H1 (cell line): ENCODE measurements around the gene VSIG10L. TPM values are rescaled to one million over a fixed set of nuclear protein-coding genes. Genes with fewer than 3 reads are reported as not detected.

Experiments used
- CTCF ChIA-PET: fragments of 300-600 bp; sonication (Branson Sonifier 250); formaldehyde crosslinking; loops from one replicate; lab custom pipeline; 2021; ENCODE audit not compliant: partially characterized antibody; lab: Charles Lee
- POLR2A ChIA-PET: fragments of 300-600 bp; sonication (Branson Sonifier 250); formaldehyde crosslinking; loops from one replicate; lab custom pipeline; 2021; ENCODE audit warnings: inconsistent platforms; ENCODE audit not compliant: partially characterized antibody; lab: Charles Lee
- DNase-seq, 2 experiments: peaks; one replicate each; pipeline versions ENCODE4 v3.0.0 to v3.0.0-alpha.2; 2010 to 2022; ENCODE audit warnings: low spot score in 2 of 2, low read depth in 1 of 2, mixed read lengths in 1 of 2
- FAIRE-seq: peaks from 2 replicates; lab custom pipeline; 2011; peaks lifted over from hg19 to GRCh38; lab: Jason Lieb, UNC
- H2AFZ ChIP-seq: 2 replicates; pipeline ENCODE4 v1.8.1; 2012; ENCODE audit warnings: low read length, inconsistent platforms
- H2AK5ac ChIP-seq: 2 replicates; pipeline ENCODE4 v1.6.1; 2013; ENCODE audit warnings: low read depth, low read length
- H2BK120ac ChIP-seq: replicated peaks from 2 replicates; pipeline ENCODE3; 2013; ENCODE audit warnings: low read depth, low read length, inconsistent platforms
- H2BK12ac ChIP-seq: 2 replicates; pipeline ENCODE4 v1.6.1; 2013; ENCODE audit warnings: low read depth, low read length
- H2BK15ac ChIP-seq: 2 replicates; pipeline ENCODE4 v1.6.1; 2013; ENCODE audit warnings: low read length
- H2BK20ac ChIP-seq: 2 replicates; pipeline ENCODE4 v1.6.1; 2013; ENCODE audit warnings: low read length
- H2BK5ac ChIP-seq: 2 replicates; pipeline ENCODE4 v1.6.1; 2013; ENCODE audit warnings: low read depth, low read length
- H3K14ac ChIP-seq: 2 replicates; pipeline ENCODE4 v1.6.1; 2013; ENCODE audit warnings: inconsistent platforms; ENCODE audit not compliant: insufficient read length
- H3K18ac ChIP-seq: 2 replicates; pipeline ENCODE4 v1.6.1; 2013; ENCODE audit warnings: low read length; ENCODE audit errors: extremely low read depth
- H3K23ac ChIP-seq: 2 replicates; pipeline ENCODE4 v1.6.1; 2013; ENCODE audit warnings: inconsistent platforms; ENCODE audit not compliant: insufficient read length
- H3K23me2 ChIP-seq: 2 replicates; pipeline ENCODE4 v1.6.1; 2013; ENCODE audit warnings: low read depth, low read length
- H3K27ac ChIP-seq: 2 replicates; pipeline ENCODE4 v1.6.1; 2011; ENCODE audit warnings: low read depth, low read length, inconsistent platforms
- H3K27me3 ChIP-seq, 4 experiments: replicated peaks in 1 of 4; 1 replicate in 1 of 4; 2 replicates in 3 of 4; pipeline versions ENCODE4 v1.6.1 to v1.8.1; 2011 to 2013; ENCODE audit warnings: low read length in 3 of 4, mild to moderate bottlenecking in 3 of 4, inconsistent platforms in 2 of 4, mixed read lengths in 2 of 4, moderate library complexity in 1 of 4; ENCODE audit not compliant: control insufficient read depth in 3 of 4, insufficient read depth in 3 of 4; ENCODE audit errors: extremely low read depth in 1 of 4
- H3K36me3 ChIP-seq, 4 experiments: 2 replicates each; pipeline versions ENCODE4 v1.6.1 to v1.8.1; 2011 to 2013; ENCODE audit warnings: mild to moderate bottlenecking in 4 of 4, low read length in 3 of 4, moderate library complexity in 2 of 4, control low read depth in 1 of 4, inconsistent platforms in 1 of 4; ENCODE audit not compliant: insufficient read depth in 4 of 4, control insufficient read depth in 2 of 4
- H3K4ac ChIP-seq: replicated peaks from 2 replicates; pipeline ENCODE3; 2013; ENCODE audit warnings: low read length, low read depth, mixed read lengths, inconsistent platforms; ENCODE audit not compliant: insufficient read length
- H3K4me1 ChIP-seq, 4 experiments: replicated peaks in 1 of 4; 1 replicate in 1 of 4; 2 replicates in 3 of 4; pipeline versions ENCODE4 v1.6.1 to v1.8.1; 2011 to 2013; ENCODE audit warnings: low read length in 3 of 4, inconsistent platforms in 2 of 4, mixed read lengths in 1 of 4; ENCODE audit not compliant: insufficient read depth in 4 of 4, control insufficient read depth in 3 of 4
- H3K4me2 ChIP-seq, 2 experiments: 2 replicates each; pipeline versions ENCODE4 v1.6.1 to v1.8.1; 2011 to 2013; ENCODE audit warnings: low read depth in 2 of 2, low read length in 2 of 2, control low read depth in 1 of 2, inconsistent platforms in 1 of 2, mild to moderate bottlenecking in 1 of 2; ENCODE audit not compliant: insufficient read depth in 1 of 2
- H3K4me3 ChIP-seq, 4 experiments: fragments of 200-600, 300-600 bp in 1 of 4; sonication (generic), shearing (Covaris generic), sonication (Bioruptor Twin) in 1 of 4; 2 replicates each; pipeline versions ENCODE4 v1.5.1 to v1.8.1; 2011 to 2016; ENCODE audit warnings: low read length in 4 of 4, low read depth in 3 of 4, control low read depth in 2 of 4, inconsistent platforms in 2 of 4, mild to moderate bottlenecking in 2 of 4, mixed read lengths in 1 of 4, moderate library complexity in 1 of 4; ENCODE audit not compliant: insufficient read depth in 2 of 4; ENCODE audit errors: extremely low read depth in 1 of 4
- H3K56ac ChIP-seq: replicated peaks from 2 replicates; pipeline ENCODE3; 2013; ENCODE audit warnings: low read depth, mild to moderate bottlenecking, mixed read lengths, low read length, inconsistent platforms; ENCODE audit not compliant: insufficient read length
- H3K79me1 ChIP-seq: 2 replicates; pipeline ENCODE4 v1.6.1; 2013; ENCODE audit warnings: low read depth, low read length, control low read depth
- H3K79me2 ChIP-seq, 2 experiments: 2 replicates each; pipeline versions ENCODE4 v1.6.1 to v1.8.1; 2012 to 2013; ENCODE audit warnings: low read length in 2 of 2, mild to moderate bottlenecking in 2 of 2, inconsistent platforms in 1 of 2; ENCODE audit not compliant: insufficient read depth in 2 of 2, control insufficient read depth in 1 of 2
- H3K9ac ChIP-seq, 4 experiments: replicated peaks in 1 of 4; 1 replicate in 1 of 4; 2 replicates in 3 of 4; pipeline versions ENCODE4 v1.6.1 to v1.8.1; 2011 to 2013; ENCODE audit warnings: low read depth in 3 of 4, low read length in 3 of 4, control low read depth in 2 of 4, mild to moderate bottlenecking in 2 of 4, moderate library complexity in 2 of 4, inconsistent platforms in 1 of 4; ENCODE audit errors: extremely low read depth in 1 of 4
- H3K9me3 ChIP-seq, 2 experiments: 2 replicates each; pipeline versions ENCODE4 v1.6.1 to v1.8.1; 2012 to 2013; ENCODE audit warnings: mild to moderate bottlenecking in 2 of 2, moderate library complexity in 2 of 2, control low read depth in 1 of 2, inconsistent platforms in 1 of 2, low read depth in 1 of 2, low read length in 1 of 2, mixed read lengths in 1 of 2; ENCODE audit not compliant: insufficient read depth in 2 of 2
- H4K20me1 ChIP-seq, 2 experiments: replicated peaks in 1 of 2; 2 replicates each; pipeline versions ENCODE3 to v1.8.1; 2011 to 2013; ENCODE audit warnings: inconsistent platforms in 2 of 2, low read length in 2 of 2, mild to moderate bottlenecking in 1 of 2; ENCODE audit not compliant: insufficient read depth in 2 of 2, control insufficient read depth in 1 of 2
- H4K5ac ChIP-seq: 2 replicates; pipeline ENCODE4 v1.6.1; 2013; ENCODE audit warnings: low read length, low read depth, mixed read lengths, inconsistent platforms; ENCODE audit not compliant: insufficient read length
- H4K8ac ChIP-seq: 2 replicates; pipeline ENCODE4 v1.8.0; 2013; ENCODE audit warnings: mild to moderate bottlenecking, moderate library complexity, low read length, inconsistent platforms; ENCODE audit not compliant: insufficient read depth; ENCODE audit errors: extremely low read depth
- H4K91ac ChIP-seq: replicated peaks from 2 replicates; pipeline ENCODE3; 2013; ENCODE audit warnings: low read length, mixed read lengths, inconsistent platforms; ENCODE audit not compliant: insufficient read length
- RXRA ChIP-seq: IDR thresholded peaks from 2 replicates; pipeline ENCODE4 v1.6.1; 2011; ENCODE audit warnings: low read depth, mild to moderate bottlenecking, low read length, moderate library complexity; ENCODE audit not compliant: insufficient read depth
- WGBS, 2 experiments: shearing (Covaris generic) in 1 of 2; methylation state at CpG; one replicate each; pipeline versions ENCODE4 v1.1.6 to v1.1.7; 2013 to 2015; ENCODE audit warnings: low lambda C conversion rate in 2 of 2, mixed read lengths in 2 of 2, inconsistent platforms in 1 of 2, low coverage in 1 of 2, missing lambda C conversion rate in 1 of 2; ENCODE audit not compliant: insufficient replicate concordance in 2 of 2, insufficient coverage in 1 of 2, insufficient read length in 1 of 2; ENCODE audit errors: extremely low coverage in 1 of 2, missing lambda C conversion rate in 1 of 2; 5-methylcytosine and 5-hydroxymethylcytosine counted together
- polyA plus RNA-seq, 7 experiments: library from polyadenylated mRNA; depleted of rRNA in 3 of 7; stranded (reverse) in 5 of 7; unstranded in 2 of 7; fragments of >200 nt in 5 of 7; fragments of 200-250 nt in 2 of 7; gene quantifications; 1 replicate in 5 of 7; 2 replicates in 1 of 7; 4 replicates in 1 of 7; pipeline versions ENCODE4 v1.2.1 to v1.2.3, GENCODE V29; 2011 to 2013; ENCODE audit warnings: missing spikeins in 2 of 7, mixed read lengths in 2 of 7
- total RNA-seq: library from RNA; stranded (reverse); fragmentation: NEBNext Ultra II Directional; extraction: Animal tissue kit (Norgen Biotek cat#: 25700); gene quantifications from 2 replicates; pipeline ENCODE4 v1.2.1, GENCODE V29; 2021
- TF ChIP-seq, protein P1 (sequence below): IDR thresholded peaks from 2 replicates; pipeline ENCODE4 v1.6.1; 2012; ENCODE audit warnings: inconsistent platforms

Gene VSIG10L
- total and polyA plus RNA-seq, 2 of the 8 experiments (the other 6 are each of a cell fraction or from before 2014, with no cell fraction given) = 10.3 to 10.4 TPM

- Histone ChIP-seq H3K4me1 (peaks cover 3 to 5% (median 4%) of the 10 kb centered on the region in 4 experiments), H4K20me1 (no peaks in the 10 kb centered on the region), H3K9me3 (no peaks in the 10 kb centered on the region), H3K4ac (no peak overlapping the region), H3K56ac (no peak overlapping the region), H3K4me3 (no peak overlapping the region), H3K4me2 (no peak overlapping the region), H4K8ac (no peak overlapping the region), H3K9ac (no peak overlapping the region), H2AFZ (no peak overlapping the region), H2BK12ac (no peak overlapping the region), H2BK20ac (no peak overlapping the region), H3K18ac (no peak overlapping the region), H3K36me3 (no peaks in the 10 kb centered on the region), H3K23ac (no peak overlapping the region), H3K14ac (no peak overlapping the region), H2AK5ac (no peak overlapping the region), H2BK5ac (no peak overlapping the region), H4K5ac (no peak overlapping the region), H3K27ac (no peak overlapping the region), H3K79me2 (no peaks in the 10 kb centered on the region), H3K23me2 (no peaks in the 10 kb centered on the region), H2BK15ac (no peak overlapping the region), H3K27me3 (no peaks in the 10 kb centered on the region), H2BK120ac (no peak overlapping the region), H4K91ac (no peak overlapping the region), H3K79me1 (no peaks in the 10 kb centered on the region)
- DNase-seq = no peak
- TF ChIP-seq RXRA = no peak
- TF ChIP-seq, protein P1, sequence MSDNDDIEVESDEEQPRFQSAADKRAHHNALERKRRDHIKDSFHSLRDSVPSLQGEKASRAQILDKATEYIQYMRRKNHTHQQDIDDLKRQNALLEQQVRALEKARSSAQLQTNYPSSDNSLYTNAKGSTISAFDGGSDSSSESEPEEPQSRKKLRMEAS = no peak
- FAIRE-seq = no peak
- 80% methylated on average over 4 of the region's 4 CpGs; no CpG with 5 or more reads in 1 of the 2 experiments for WGBS, 2 experiments
- CTCF ChIA-PET = interaction anchor here (0.5 to 2.2 kb wide), 11 partner anchors 9 to 300 kb away, joined by 3 to 7 read pairs (median 5); no protein-coding TSS in a partner anchor
- POLR2A ChIA-PET = interaction anchor here (0.7 to 1.6 kb wide), 4 partner anchors 19 to 38 kb away, joined by 3 to 5 read pairs (median 4); no protein-coding TSS in a partner anchor
Measured at GRCh38 chr19:51359294-51359693, 17.4 kb upstream of the VSIG10L start.
